Ramos (cell line): ENCODE data around the gene SNORC.
"Not testable (repeated sequence)": the region's sequence is repeated elsewhere in the genome, so short reads cannot be mapped to it uniquely, and the experiment has no call there.

ENCODE experiments used
- in situ Hi-C: fragments of 300-500 bp; cut with MboI; formaldehyde crosslinking; loops from one replicate; pipeline ENCODE4 v1.14.3; 2022; ENCODE audit warnings: low sequenced_read_pairs; ENCODE audit not compliant: unreplicated experiment

Gene SNORC

GRCh38 chr2:232870018-232870765, at the start of gene SNORC:
Gene SNORC (plus strand): TSS chr2:232870264. CDS start chr2:232870342, 78 bp downstream.
- in situ Hi-C loops = no loop called here

- in situ Hi-C loops = no loop called here
Observed at GRCh38 chr2:232829988-232830387, 40.1 kb upstream of the SNORC start.

GRCh38 chr2:232831496-232831895, 38.6 kb upstream of the SNORC start:
- in situ Hi-C loops = no loop called here

- in situ Hi-C loops = no loop called here
Observed at GRCh38 chr2:232833830-232834229, 36.2 kb upstream of the SNORC start.

GRCh38 chr2:232835687-232836208, 34.3 kb upstream of the SNORC start:
- in situ Hi-C loops = no loop called here

- in situ Hi-C loops = no loop called here
Observed at GRCh38 chr2:232836934-232837333, 33.1 kb upstream of the SNORC start.

- in situ Hi-C loops = no loop called here
Observed at GRCh38 chr2:232838406-232838874, 31.6 kb upstream of the SNORC start.

GRCh38 chr2:232839411-232840079, 30.5 kb upstream of the SNORC start:
- in situ Hi-C loops = no loop called here

- in situ Hi-C loops = no loop called here
Observed at GRCh38 chr2:232842689-232843088, 27.4 kb upstream of the SNORC start.

GRCh38 chr2:232843834-232844233, 26.2 kb upstream of the SNORC start:
- in situ Hi-C loops = no loop called here

- in situ Hi-C loops = no loop called here
Observed at GRCh38 chr2:232846055-232846454, 24.0 kb upstream of the SNORC start.

- in situ Hi-C loops = no loop called here
Observed at GRCh38 chr2:232850039-232850438, 20.0 kb upstream of the SNORC start.

GRCh38 chr2:232852081-232852480, 18.0 kb upstream of the SNORC start:
- in situ Hi-C loops = not testable (repeated sequence)

- in situ Hi-C loops = no loop called here
Observed at GRCh38 chr2:232852676-232853075, 17.4 kb upstream of the SNORC start.

- in situ Hi-C loops = no loop called here
Observed at GRCh38 chr2:232854082-232854481, 16.0 kb upstream of the SNORC start.

- in situ Hi-C loops = loop anchor here (5.0 kb wide), 1 partner anchor 395 kb away; the partner anchor contains the start of gene ATG16L1
Observed at GRCh38 chr2:232857158-232857563, 12.9 kb upstream of the SNORC start.

- in situ Hi-C loops = loop anchor here (5.0 kb wide), 1 partner anchor 393 kb away; the partner anchor contains the start of gene ATG16L1
Observed at GRCh38 chr2:232859385-232859916, 10.6 kb upstream of the SNORC start.

- in situ Hi-C loops = no loop called here
Observed at GRCh38 chr2:232860593-232861241, 9.3 kb upstream of the SNORC start.

GRCh38 chr2:232861353-232861752, 8.7 kb upstream of the SNORC start:
- in situ Hi-C loops = no loop called here

- in situ Hi-C loops = no loop called here
Observed at GRCh38 chr2:232863996-232864395, 6.1 kb upstream of the SNORC start.
